AG04450 (cell line): ENCODE data around the gene LMX1A. TPM values are rescaled to one million over a fixed set of nuclear protein-coding genes. Genes with fewer than 3 reads are reported as not detected.

Experiments used
- CTCF ChIA-PET: fragments of 300-600, 350-600 bp; formaldehyde crosslinking; extraction: SDS; loops from one replicate; lab custom pipeline; 2022; ENCODE audit warnings: antibody characterized with exemption, inconsistent platforms; lab: Charles Lee
- POLR2A ChIA-PET: fragments of 350-600 bp; formaldehyde crosslinking; extraction: SDS; loops from one replicate; lab custom pipeline; 2021; ENCODE audit warnings: antibody characterized with exemption, inconsistent platforms; lab: Yijun Ruan, JAX
- DNase-seq: peaks from one replicate; pipeline ENCODE4 v3.0.0-alpha.2; 2011; ENCODE audit warnings: low read depth, low spot score
- H3K27ac ChIP-seq: one replicate; pipeline ENCODE4 v1.5.1; 2012; ENCODE audit warnings: low read depth, low read length, control low read depth
- H3K27me3 ChIP-seq: one replicate; pipeline ENCODE4 v1.6.0; 2012; ENCODE audit warnings: low read length; ENCODE audit not compliant: control insufficient read depth, insufficient read depth
- H3K4me3 ChIP-seq: 2 replicates; pipeline ENCODE4 v1.5.1; 2011; ENCODE audit warnings: mild to moderate bottlenecking, low read depth, low read length, control low read depth
- H3K9me3 ChIP-seq: 2 replicates; pipeline ENCODE4 v1.5.1; 2012; ENCODE audit warnings: low read length; ENCODE audit not compliant: control insufficient read depth, insufficient read depth
- polyA plus RNA-seq: library from polyadenylated mRNA; depleted of rRNA; stranded (reverse); fragments of >200 nt; gene quantifications from 2 replicates; pipeline ENCODE4 v1.2.3, GENCODE V29; 2011
- TF ChIP-seq, protein P1 (sequence below): IDR thresholded peaks from 2 replicates; pipeline ENCODE4 v1.5.1; 2011; ENCODE audit warnings: low read depth, low read length, control low read depth, inconsistent platforms

Gene LMX1A
- polyA plus RNA-seq, 1 experiment = not detected

DNA sequence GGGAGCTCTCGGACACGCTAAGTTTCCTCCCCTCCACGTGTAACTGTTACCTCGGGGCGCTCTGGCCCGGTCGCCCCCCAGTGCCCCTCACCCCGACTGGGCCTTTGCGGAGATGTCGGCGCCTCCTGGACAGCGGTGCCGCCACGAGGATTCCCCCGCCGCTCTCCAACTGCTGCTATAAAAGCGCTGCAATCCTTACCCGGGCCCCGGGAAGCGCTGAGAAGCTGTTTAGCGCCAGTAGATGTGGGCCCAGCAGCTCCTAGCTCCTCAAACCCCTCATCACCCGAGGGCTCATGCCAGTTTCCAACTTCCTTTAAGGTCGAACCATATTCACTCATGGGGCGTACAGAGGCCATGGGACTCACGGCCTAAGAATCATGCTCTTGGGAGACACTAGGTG lies 361 bp upstream of the LMX1A start:
- TF ChIP-seq, protein P1, sequence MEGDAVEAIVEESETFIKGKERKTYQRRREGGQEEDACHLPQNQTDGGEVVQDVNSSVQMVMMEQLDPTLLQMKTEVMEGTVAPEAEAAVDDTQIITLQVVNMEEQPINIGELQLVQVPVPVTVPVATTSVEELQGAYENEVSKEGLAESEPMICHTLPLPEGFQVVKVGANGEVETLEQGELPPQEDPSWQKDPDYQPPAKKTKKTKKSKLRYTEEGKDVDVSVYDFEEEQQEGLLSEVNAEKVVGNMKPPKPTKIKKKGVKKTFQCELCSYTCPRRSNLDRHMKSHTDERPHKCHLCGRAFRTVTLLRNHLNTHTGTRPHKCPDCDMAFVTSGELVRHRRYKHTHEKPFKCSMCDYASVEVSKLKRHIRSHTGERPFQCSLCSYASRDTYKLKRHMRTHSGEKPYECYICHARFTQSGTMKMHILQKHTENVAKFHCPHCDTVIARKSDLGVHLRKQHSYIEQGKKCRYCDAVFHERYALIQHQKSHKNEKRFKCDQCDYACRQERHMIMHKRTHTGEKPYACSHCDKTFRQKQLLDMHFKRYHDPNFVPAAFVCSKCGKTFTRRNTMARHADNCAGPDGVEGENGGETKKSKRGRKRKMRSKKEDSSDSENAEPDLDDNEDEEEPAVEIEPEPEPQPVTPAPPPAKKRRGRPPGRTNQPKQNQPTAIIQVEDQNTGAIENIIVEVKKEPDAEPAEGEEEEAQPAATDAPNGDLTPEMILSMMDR = no peak
- DNase-seq = no peak
- Histone ChIP-seq H3K27ac (no peak overlapping the region), H3K4me3 (no peak overlapping the region), H3K9me3 (peaks cover 3% of the 10 kb centered on the region; the same call in 1 of the 2 replicates), H3K27me3 (peaks cover 58% of the 10 kb centered on the region)
- CTCF ChIA-PET = interaction anchor here (2.3 kb wide), 1 partner anchor 10 kb away, joined by 8 read pairs; no protein-coding TSS in a partner anchor
- POLR2A ChIA-PET = no interaction called here

DNA sequence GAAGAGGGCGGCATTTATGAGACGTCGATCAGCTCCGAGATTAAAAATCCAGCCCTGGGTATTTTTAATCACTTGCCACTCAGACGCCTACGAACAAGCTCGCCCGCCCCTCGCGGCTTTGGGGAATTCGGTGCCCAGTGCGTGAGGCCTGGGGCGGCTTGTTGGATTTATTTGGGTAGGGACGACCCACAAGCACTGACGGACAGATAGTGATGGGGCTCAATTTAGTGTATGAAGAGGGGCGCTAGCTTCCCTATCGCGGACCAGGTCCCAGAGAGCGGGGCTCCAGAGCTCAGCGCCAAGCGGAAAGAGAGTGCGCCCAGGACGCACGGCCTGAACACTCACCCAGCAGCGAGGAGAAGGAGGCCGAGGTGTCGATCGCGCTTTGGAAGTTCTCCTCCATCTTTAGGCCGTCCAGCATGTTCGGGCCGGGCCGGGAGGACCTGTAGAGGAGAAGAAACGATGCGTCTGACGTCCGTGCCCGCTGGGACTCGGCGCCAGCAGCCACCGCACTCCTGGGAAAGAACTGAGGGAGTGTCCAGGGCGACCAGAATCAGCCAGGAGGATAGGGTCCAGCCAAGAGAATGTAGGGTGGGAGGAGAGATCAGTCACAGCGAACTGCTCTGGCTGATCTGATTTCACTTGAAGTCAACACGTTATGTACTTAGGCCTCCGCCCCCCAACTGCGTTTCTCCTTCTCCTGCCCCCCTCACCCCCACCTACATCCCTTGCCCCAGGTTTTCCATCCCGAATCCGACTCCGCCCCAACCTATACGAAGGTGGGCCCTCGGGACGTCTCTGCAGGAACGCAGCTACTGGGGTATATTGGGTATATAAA lies 1.2 kb downstream of the LMX1A start:
- peaks cover 3% of the 10 kb centered on the region; the same call in 1 of the 2 replicates for H3K9me3 ChIP-seq
- ChIA-PET POLR2A (no interaction called here), CTCF (interaction anchor here (2.3 kb wide), 1 partner anchor 12 kb away, joined by 8 read pairs; no protein-coding TSS in a partner anchor)
- H3K4me3 ChIP-seq = no peak overlapping the region
- DNase-seq = no peak
- TF ChIP-seq, protein P1 = no peak
- peaks cover 64% of the 10 kb centered on the region for H3K27me3 ChIP-seq
- no peak overlapping the region for H3K27ac ChIP-seq

GRCh38 chr1:165354739-165355138 lies 1.8 kb downstream of the LMX1A start:
- TF ChIP-seq, protein P1 = no peak
- CTCF ChIA-PET = no interaction called here
- H3K9me3 ChIP-seq = peaks cover 3% of the 10 kb centered on the region; the same call in 1 of the 2 replicates
- no peak overlapping the region for H3K27ac ChIP-seq
- H3K27me3 ChIP-seq = peaks cover 64% of the 10 kb centered on the region
- POLR2A ChIA-PET = no interaction called here
- DNase-seq = no peak
- no peak overlapping the region for H3K4me3 ChIP-seq

GRCh38 chr1:165353731-165354671 lies 2.5 kb downstream of the LMX1A start:
- Histone ChIP-seq H3K27ac (no peak overlapping the region), H3K27me3 (peaks cover 62% of the 10 kb centered on the region), H3K4me3 (no peak overlapping the region), H3K9me3 (peaks cover 3% of the 10 kb centered on the region; the same call in 1 of the 2 replicates)
- CTCF ChIA-PET = no interaction called here
- DNase-seq = no peak
- POLR2A ChIA-PET = no interaction called here
- TF ChIP-seq, protein P1 = no peak
